22Rv1 (cell line): ENCODE measurements around the gene DYNLT4.

Source experiments
- CTCF ChIP-seq: fragments of 450-650 bp; IDR thresholded peaks from 2 replicates; pipeline ENCODE4 v1.5.1; 2017; ENCODE audit warnings: mild to moderate bottlenecking
- ZFX ChIP-seq: fragments of 450-650 bp; IDR thresholded peaks from 2 replicates; pipeline ENCODE4 v1.6.1; 2017; ENCODE audit warnings: antibody characterized with exemption, borderline replicate concordance

DNA sequence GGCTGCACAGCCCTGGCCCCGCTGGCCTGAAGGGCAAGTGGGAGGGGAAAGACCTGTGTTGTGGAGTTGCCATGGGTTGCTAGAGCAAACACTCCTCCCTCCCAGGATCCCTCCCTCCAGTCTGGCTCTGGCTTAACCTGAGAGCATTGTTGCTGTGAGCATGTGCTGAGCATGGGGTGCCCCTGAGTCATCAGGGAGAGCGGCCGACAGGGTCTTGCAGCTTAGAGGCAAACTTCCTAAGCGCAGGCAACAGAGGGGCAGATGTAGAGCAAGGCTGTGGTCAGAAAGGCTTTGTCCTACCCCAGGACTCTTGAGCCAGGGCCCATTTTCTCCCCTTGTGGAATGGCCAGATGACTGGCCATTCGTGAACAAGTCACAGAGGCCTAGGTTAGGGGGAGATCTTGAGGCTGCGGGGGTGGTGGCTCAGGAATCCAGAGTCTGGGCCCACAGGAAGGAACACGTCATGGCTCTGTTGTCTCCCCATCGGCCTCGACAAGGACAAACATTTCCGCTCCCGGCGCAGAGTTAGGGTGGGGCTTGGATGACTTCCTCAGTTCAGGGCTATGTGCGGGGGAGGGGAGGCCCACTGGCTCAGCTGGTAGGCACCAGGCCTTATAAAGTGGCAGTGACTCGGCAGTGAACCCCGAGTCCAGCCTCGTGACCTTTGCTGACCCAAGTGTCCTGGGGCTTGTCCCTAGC, 362 bp upstream of the DYNLT4 start:
- no peak for TF ChIP-seq CTCF
- TF ChIP-seq ZFX = no peak
